ENCODE data around the gene MIS12. TPM values are rescaled to one million over a fixed set of nuclear protein-coding genes. Genes with fewer than 3 reads are reported as not detected.

Gene MIS12
- 23.7 and 25.1 TPM in 2 replicates for total RNA-seq

DNA sequence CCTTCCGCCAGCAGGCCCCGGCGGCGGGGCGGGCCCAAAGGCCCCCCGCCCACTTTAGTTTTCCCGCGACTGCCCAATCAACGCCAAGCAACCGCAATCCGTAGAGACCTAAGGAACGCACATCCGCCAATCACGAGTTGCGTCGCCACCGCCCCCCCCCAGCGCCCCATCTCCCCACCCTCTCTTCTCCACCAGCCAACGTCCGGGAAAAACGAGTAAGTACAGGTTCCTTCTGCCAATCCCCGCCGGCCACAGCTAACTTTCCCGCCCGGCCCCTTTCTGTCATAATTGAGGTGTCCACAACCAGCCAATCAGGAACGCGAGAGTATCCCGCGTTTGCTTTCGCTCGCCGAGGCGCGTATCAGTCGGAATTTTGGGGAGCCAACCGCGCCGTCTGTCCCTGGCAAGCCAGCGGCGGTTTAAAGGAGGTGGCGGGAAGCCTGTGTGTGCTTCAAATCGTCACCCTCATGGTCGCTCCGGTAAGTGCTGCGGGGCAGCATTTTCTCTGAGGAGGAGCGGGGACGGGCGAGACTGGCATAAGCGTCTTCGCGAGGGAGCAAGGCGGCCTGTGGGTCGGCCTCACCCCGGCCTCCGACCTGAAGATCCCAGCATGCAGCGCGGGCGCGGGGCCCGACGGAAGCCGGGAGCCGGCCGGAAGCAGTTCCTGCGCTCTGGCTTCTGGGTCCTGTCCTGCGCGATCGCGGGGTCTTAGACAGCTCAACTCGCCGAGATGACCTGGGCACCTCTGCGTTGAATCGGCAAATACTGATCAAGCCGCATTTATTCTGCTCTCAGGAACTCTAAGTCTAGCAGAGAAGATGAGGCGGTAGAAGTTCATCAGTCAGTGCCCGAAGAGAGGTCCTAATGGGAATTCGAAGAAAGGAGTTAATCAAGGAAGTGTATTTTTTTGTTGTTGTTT lies at the start of gene MIS12:
TSS of gene MIS12 (plus strand) at position 361 of the 919 bp plus-strand sequence. CDS start 2,297 bp downstream, outside the sequence.
- peak; percentile 95 for DNase-seq (ENCODE audit: low read depth)
- Histone ChIP-seq H3K4me3 (ENCODE audit: low read depth, low read length) (peak within 1 kb of the TSS; percentile 99), H3K36me3 (ENCODE audit: control insufficient read depth, insufficient read depth, low read length) (peaks cover 3% of the 10 kb centered on the region), H3K27me3 (ENCODE audit: control insufficient read depth, insufficient read depth, low read length) (no peaks in the 10 kb centered on the region)
- TF ChIP-seq CTCF (IDR thresholded peaks at IDR 0.05; ENCODE audit: insufficient read depth, low read length, poor library complexity, severe bottlenecking) = no peak

DNA sequence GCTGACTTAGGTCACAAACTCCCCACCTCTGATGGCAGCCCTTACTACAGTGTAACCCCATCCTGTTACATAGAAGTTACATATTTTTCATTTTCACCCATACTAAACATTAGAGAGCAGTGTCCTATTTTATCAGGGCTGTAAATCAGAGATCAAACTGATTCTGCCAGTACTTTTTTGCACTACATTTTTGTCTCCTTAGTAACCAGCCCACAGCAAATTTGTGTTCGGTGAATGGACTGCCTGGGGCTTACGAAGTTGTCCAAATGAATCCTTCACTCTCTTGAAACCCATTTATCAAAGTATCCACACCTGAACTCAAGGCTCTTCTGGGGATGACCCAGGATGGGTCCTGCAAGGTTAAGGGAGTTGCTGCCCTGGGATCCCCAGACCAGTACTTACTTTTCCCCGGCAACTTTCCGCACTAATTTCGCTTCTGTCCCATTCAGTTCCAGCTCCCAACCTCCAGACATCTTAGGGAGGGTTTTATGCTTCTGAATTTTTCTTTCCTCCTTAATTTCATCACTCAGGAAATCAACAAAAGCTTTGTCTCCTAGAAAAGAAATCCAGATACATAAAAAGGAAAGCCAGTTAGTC lies 48.5 kb upstream of the MIS12 start:
- Histone ChIP-seq H3K4me3 (ENCODE audit: low read depth, low read length) (peak overlapping the region; percentile 79), H3K36me3 (ENCODE audit: control insufficient read depth, insufficient read depth, low read length) (peaks cover 7% of the 10 kb centered on the region), H3K27me3 (ENCODE audit: control insufficient read depth, insufficient read depth, low read length) (no peaks in the 10 kb centered on the region)
- DNase-seq (ENCODE audit: low read depth) = no peak
- no peak for TF ChIP-seq CTCF (IDR thresholded peaks at IDR 0.05; ENCODE audit: insufficient read depth, low read length, poor library complexity, severe bottlenecking)

GRCh38 chr17:5438716-5439445 lies 47.5 kb upstream of the MIS12 start, which contains the start of gene C1QBP:
Gene C1QBP, minus strand, starts transcription at chr17:5439155. Its CDS starts 82 bp downstream, at chr17:5439073.
- peak; percentile 94 for TF ChIP-seq CTCF (IDR thresholded peaks at IDR 0.05; ENCODE audit: insufficient read depth, low read length, poor library complexity, severe bottlenecking)
- DNase-seq (ENCODE audit: low read depth) = peak; percentile 56
- H3K4me3 ChIP-seq (ENCODE audit: low read depth, low read length) = peak within 1 kb of the TSS; percentile 79
- no peaks in the 10 kb centered on the region for H3K27me3 ChIP-seq (ENCODE audit: control insufficient read depth, insufficient read depth, low read length)
- peaks cover 3% of the 10 kb centered on the region for H3K36me3 ChIP-seq (ENCODE audit: control insufficient read depth, insufficient read depth, low read length)

DNA sequence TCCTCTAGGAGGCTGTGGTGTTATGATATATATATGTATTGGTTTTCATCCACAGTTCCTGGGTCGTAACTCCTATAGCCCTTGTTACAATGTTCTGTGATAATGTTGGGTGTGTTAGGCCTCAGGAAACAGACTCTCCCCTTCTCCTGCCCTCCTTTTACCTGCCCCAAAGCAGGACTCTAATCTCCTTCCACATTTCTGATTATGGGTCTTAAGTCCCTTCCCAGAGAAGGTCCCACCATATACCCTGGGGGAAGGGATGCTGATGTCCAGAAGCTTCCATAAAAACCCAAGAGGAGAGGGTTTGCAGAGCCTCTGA lies 47.0 kb upstream of the MIS12 start:
- H3K27me3 ChIP-seq (ENCODE audit: control insufficient read depth, insufficient read depth, low read length) = no peaks in the 10 kb centered on the region
- DNase-seq (ENCODE audit: low read depth) = no peak
- H3K4me3 ChIP-seq (ENCODE audit: low read depth, low read length) = no peak overlapping the region
- H3K36me3 ChIP-seq (ENCODE audit: control insufficient read depth, insufficient read depth, low read length) = peaks cover 3% of the 10 kb centered on the region
- no peak for TF ChIP-seq CTCF (IDR thresholded peaks at IDR 0.05; ENCODE audit: insufficient read depth, low read length, poor library complexity, severe bottlenecking)

GRCh38 chr17:5443728-5444127 lies 42.6 kb upstream of the MIS12 start:
- DNase-seq (ENCODE audit: low read depth) = no peak
- TF ChIP-seq CTCF (IDR thresholded peaks at IDR 0.05; ENCODE audit: insufficient read depth, low read length, poor library complexity, severe bottlenecking) = no peak
- H3K36me3 ChIP-seq (ENCODE audit: control insufficient read depth, insufficient read depth, low read length) = no peaks in the 10 kb centered on the region
- H3K4me3 ChIP-seq (ENCODE audit: low read depth, low read length) = no peak overlapping the region
- H3K27me3 ChIP-seq (ENCODE audit: control insufficient read depth, insufficient read depth, low read length) = no peaks in the 10 kb centered on the region
